ENCODE data around the gene CRAMP1.

CRAMP1 gene

GRCh38 chr16:1571012-1571671, 41.0 kb upstream of the CRAMP1 start:
- DNase-seq (ENCODE audit: extremely low read depth, low read depth): no peak
- TF ChIP-seq CTCF (IDR thresholded peaks at IDR 0.05; ENCODE audit: low read depth, low read length): no peak

- no peak for TF ChIP-seq CTCF (IDR thresholded peaks at IDR 0.05; ENCODE audit: low read depth, low read length)
- DNase-seq (ENCODE audit: extremely low read depth, low read depth): no peak
Measured at GRCh38 chr16:1572673-1573072, 39.5 kb upstream of the CRAMP1 start.

- TF ChIP-seq CTCF (IDR thresholded peaks at IDR 0.05; ENCODE audit: low read depth, low read length): no peak
Measured at GRCh38 chr16:1573301-1573700, 38.9 kb upstream of the CRAMP1 start.

GRCh38 chr16:1575578-1575977, 36.6 kb upstream of the CRAMP1 start:
- DNase-seq (ENCODE audit: extremely low read depth, low read depth): no peak
- no peak for TF ChIP-seq CTCF (IDR thresholded peaks at IDR 0.05; ENCODE audit: low read depth, low read length)

More at GRCh38 chr16:1573301-1573700, 38.9 kb upstream of the CRAMP1 start:
- DNase-seq (ENCODE audit: extremely low read depth, low read depth): no peak

GRCh38 chr16:1579214-1579613, 32.9 kb upstream of the CRAMP1 start:
- TF ChIP-seq CTCF (IDR thresholded peaks at IDR 0.05; ENCODE audit: low read depth, low read length): no peak
- DNase-seq (ENCODE audit: extremely low read depth, low read depth): no peak

- no peak for DNase-seq (ENCODE audit: extremely low read depth, low read depth)
- no peak for TF ChIP-seq CTCF (IDR thresholded peaks at IDR 0.05; ENCODE audit: low read depth, low read length)
Measured at GRCh38 chr16:1580256-1580655, 31.9 kb upstream of the CRAMP1 start.

GRCh38 chr16:1580956-1581355, 31.2 kb upstream of the CRAMP1 start:
- TF ChIP-seq CTCF (IDR thresholded peaks at IDR 0.05; ENCODE audit: low read depth, low read length): no peak
- DNase-seq (ENCODE audit: extremely low read depth, low read depth): no peak

Measured in AG09319 (cell line).